RWPE2 (cell line): ENCODE results near the gene ZFHX3.

ENCODE experiments used
- ATAC-seq: fragments of 200-7000 bp; cut with Tn5 transposase; 3 replicates; pipeline ENCODE4 v1.9.1; 2021; ENCODE audit warnings: low read depth
- DNase-seq: peaks from one replicate; pipeline ENCODE4 v3.0.0-alpha.2; 2020; ENCODE audit warnings: low spot score
- H3K27ac ChIP-seq: fragments of 450-650 bp; 2 replicates; pipeline ENCODE4 v1.5.1; 2017; ENCODE audit warnings: mild to moderate bottlenecking; ENCODE audit not compliant: poor library complexity, severe bottlenecking
- H3K27me3 ChIP-seq: fragments of 250-450 bp; sonication (Bioruptor Pico); 2 replicates; pipeline ENCODE4 v1.5.1; 2021; ENCODE audit warnings: mild to moderate bottlenecking, moderate library complexity; ENCODE audit not compliant: insufficient read depth, poor library complexity, severe bottlenecking
- H3K36me3 ChIP-seq: fragments of 250-450 bp; sonication (Bioruptor Pico); 2 replicates; pipeline ENCODE4 v1.5.1; 2020; ENCODE audit warnings: low read depth, mild to moderate bottlenecking, moderate library complexity
- H3K4me1 ChIP-seq: fragments of 250-450 bp; sonication (Bioruptor Pico); 2 replicates; pipeline ENCODE4 v1.5.1; 2021; ENCODE audit warnings: mild to moderate bottlenecking, moderate library complexity; ENCODE audit not compliant: insufficient read depth, poor library complexity, severe bottlenecking
- H3K4me3 ChIP-seq: fragments of 250-450 bp; sonication (Bioruptor Pico); 2 replicates; pipeline ENCODE4 v1.5.1; 2021; ENCODE audit warnings: mild to moderate bottlenecking, moderate library complexity; ENCODE audit not compliant: severe bottlenecking
- H3K9me3 ChIP-seq: fragments of 250-450 bp; sonication (Bioruptor Pico); 2 replicates; pipeline ENCODE4 v1.5.1; 2021; ENCODE audit warnings: mild to moderate bottlenecking, moderate library complexity; ENCODE audit not compliant: severe bottlenecking
- CTCF ChIP-seq: fragments of 450-650 bp; IDR thresholded peaks from one replicate; pipeline ENCODE4 v1.5.1; 2017; ENCODE audit warnings: mild to moderate bottlenecking, moderate library complexity; ENCODE audit not compliant: poor library complexity, severe bottlenecking

Gene ZFHX3

GRCh38 chr16:72960101-72960500 is 87.8 kb downstream of the ZFHX3 start:
- ATAC-seq, result no peak
- no peak for TF ChIP-seq CTCF
- no peaks in the 10 kb centered on the region for H3K9me3 ChIP-seq

DNA sequence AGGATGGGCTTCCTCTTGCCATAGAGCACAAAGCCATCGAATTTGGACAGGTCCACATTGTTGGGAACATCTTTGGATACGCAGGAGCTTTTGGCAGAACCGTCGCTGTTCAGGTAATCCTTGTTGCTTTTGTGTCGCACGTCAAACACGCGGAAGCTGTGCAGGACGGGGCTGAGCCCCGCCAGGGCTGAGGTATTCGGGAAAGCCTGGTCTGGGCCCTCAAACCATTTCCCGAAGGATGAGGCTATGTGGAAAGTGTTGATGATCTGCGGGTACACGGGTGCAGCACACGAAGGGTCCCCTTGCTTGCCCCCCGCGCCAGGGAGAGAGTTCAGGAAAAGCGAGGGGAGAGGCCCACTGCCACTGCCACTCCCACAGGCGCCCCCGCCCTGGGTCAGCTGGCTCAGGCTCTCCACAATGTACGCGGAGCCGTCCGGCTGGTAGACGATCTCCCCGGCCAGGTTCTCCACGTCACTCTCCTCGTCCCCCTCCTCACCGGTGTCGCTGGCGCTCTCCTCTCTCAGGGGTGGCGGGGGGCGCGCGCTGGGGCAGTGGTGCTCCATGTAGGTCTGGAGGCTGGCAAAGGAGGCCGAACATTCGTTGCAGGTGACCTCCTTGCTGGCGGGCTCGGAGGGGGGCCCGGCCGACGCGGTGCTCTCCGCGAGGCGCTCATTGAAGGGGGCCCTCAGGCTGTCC is 88.5 kb downstream of the ZFHX3 start:
- Histone ChIP-seq H3K27ac (no peak overlapping the region), H3K27me3 (no peaks in the 10 kb centered on the region), H3K36me3 (peaks cover 19% of the 10 kb centered on the region; the same call in 1 of the 2 replicates), H3K4me3 (no peak overlapping the region), H3K9me3 (no peaks in the 10 kb centered on the region), H3K4me1 (no peaks in the 10 kb centered on the region)
- ATAC-seq, result no peak
- TF ChIP-seq CTCF, result no peak
- no peak for DNase-seq

More at GRCh38 chr16:72960101-72960500, 87.8 kb downstream of the ZFHX3 start:
- no peaks in the 10 kb centered on the region for H3K4me1 ChIP-seq
- no peaks in the 10 kb centered on the region for H3K27me3 ChIP-seq
- peaks cover 19% of the 10 kb centered on the region; the same call in 1 of the 2 replicates for H3K36me3 ChIP-seq
- no peak overlapping the region for H3K27ac ChIP-seq
- H3K4me3 ChIP-seq, result no peak overlapping the region
- DNase-seq, result no peak

- no peak for TF ChIP-seq CTCF
- ATAC-seq (no peak), DNase-seq (no peak)
- Histone ChIP-seq H3K27ac (no peak overlapping the region), H3K4me3 (no peak overlapping the region), H3K36me3 (peaks cover 19% of the 10 kb centered on the region; the same call in 1 of the 2 replicates), H3K9me3 (no peaks in the 10 kb centered on the region), H3K27me3 (no peaks in the 10 kb centered on the region), H3K4me1 (no peaks in the 10 kb centered on the region)
Measured at GRCh38 chr16:72958522-72959076, 89.3 kb downstream of the ZFHX3 start.

GRCh38 chr16:72957303-72958277 is 90.3 kb downstream of the ZFHX3 start:
- ATAC-seq (no peak), DNase-seq (no peak)
- Histone ChIP-seq H3K4me3 (no peak overlapping the region), H3K36me3 (peaks cover 19% of the 10 kb centered on the region; the same call in 1 of the 2 replicates), H3K9me3 (no peaks in the 10 kb centered on the region), H3K4me1 (no peaks in the 10 kb centered on the region), H3K27me3 (no peaks in the 10 kb centered on the region), H3K27ac (no peak overlapping the region)
- TF ChIP-seq CTCF, result no peak
